Measurements from ENCODE around the gene CCR3.

Gene CCR3

DNA sequence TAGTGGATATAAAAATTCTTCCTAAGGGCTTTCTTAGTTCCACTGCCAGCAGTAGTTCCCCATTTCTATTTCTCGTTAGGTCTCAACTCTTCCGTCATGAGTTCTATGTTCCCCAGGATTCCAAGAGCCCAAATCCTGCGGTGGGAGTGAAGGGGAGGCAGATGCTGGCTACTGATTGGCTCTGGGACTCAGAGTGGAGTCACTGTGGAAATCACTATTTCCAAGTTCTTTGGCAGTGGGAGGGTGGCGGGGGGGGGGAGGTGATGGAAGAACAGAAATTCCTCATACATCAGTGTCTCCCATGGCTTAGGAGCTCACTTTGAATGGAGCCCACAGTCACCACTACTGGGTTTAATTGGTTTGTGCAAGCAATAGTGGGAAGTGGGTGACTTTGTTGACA lies 39.7 kb upstream of the CCR3 start:
- TF ChIP-seq CREB1 (IDR thresholded peaks at IDR 0.05; ENCODE audit: low read depth) (no peak), RAD21 (IDR thresholded peaks at IDR 0.05; ENCODE audit: low read depth) (no peak)

DNA sequence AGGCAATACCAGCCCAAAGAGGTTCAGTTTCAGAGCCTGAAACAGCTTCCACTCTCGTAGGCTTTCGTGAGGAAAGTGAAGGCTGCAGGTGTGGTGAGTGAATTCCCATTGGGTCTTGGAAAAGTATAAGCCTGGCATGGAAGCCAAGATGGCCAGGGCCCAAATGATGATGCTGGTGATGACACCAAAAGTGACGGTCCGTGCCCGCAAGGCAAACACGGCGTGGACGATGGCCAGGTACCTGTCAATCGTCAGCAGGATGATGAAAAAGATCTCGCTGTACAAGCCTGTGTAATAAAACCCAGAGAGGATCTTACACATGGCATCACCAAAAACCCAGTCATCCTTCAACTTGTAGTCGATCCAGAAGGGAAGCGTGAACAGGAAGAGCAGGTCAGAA lies 38.6 kb upstream of the CCR3 start:
- TF ChIP-seq, protein P1, sequence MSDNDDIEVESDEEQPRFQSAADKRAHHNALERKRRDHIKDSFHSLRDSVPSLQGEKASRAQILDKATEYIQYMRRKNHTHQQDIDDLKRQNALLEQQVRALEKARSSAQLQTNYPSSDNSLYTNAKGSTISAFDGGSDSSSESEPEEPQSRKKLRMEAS (IDR thresholded peaks at IDR 0.05): no peak
- TF ChIP-seq CREB1 (IDR thresholded peaks at IDR 0.05; ENCODE audit: low read depth) (no peak), TCF12 (IDR thresholded peaks at IDR 0.05; ENCODE audit: low read depth) (no peak), CEBPB (IDR thresholded peaks at IDR 0.05) (no peak), ZBTB7A (IDR thresholded peaks at IDR 0.05; ENCODE audit: low read depth) (no peak), YY1 (IDR thresholded peaks at IDR 0.05; ENCODE audit: low read depth) (no peak), RAD21 (IDR thresholded peaks at IDR 0.05; ENCODE audit: low read depth) (no peak), FOXM1 (IDR thresholded peaks at IDR 0.05; ENCODE audit: borderline replicate concordance, low read depth) (no peak), NFIC (IDR thresholded peaks at IDR 0.05) (no peak), TAF1 (IDR thresholded peaks at IDR 0.05; ENCODE audit: low read depth) (no peak), EP300 (IDR thresholded peaks at IDR 0.05; ENCODE audit: borderline replicate concordance) (no peak), TEAD4 (IDR thresholded peaks at IDR 0.05) (no peak), EGR1 (IDR thresholded peaks at IDR 0.05) (no peak)
- TF ChIP-seq, protein P2, sequence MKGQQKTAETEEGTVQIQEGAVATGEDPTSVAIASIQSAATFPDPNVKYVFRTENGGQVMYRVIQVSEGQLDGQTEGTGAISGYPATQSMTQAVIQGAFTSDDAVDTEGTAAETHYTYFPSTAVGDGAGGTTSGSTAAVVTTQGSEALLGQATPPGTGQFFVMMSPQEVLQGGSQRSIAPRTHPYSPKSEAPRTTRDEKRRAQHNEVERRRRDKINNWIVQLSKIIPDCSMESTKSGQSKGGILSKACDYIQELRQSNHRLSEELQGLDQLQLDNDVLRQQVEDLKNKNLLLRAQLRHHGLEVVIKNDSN (IDR thresholded peaks at IDR 0.05): no peak
- TF ChIP-seq, protein P3, sequence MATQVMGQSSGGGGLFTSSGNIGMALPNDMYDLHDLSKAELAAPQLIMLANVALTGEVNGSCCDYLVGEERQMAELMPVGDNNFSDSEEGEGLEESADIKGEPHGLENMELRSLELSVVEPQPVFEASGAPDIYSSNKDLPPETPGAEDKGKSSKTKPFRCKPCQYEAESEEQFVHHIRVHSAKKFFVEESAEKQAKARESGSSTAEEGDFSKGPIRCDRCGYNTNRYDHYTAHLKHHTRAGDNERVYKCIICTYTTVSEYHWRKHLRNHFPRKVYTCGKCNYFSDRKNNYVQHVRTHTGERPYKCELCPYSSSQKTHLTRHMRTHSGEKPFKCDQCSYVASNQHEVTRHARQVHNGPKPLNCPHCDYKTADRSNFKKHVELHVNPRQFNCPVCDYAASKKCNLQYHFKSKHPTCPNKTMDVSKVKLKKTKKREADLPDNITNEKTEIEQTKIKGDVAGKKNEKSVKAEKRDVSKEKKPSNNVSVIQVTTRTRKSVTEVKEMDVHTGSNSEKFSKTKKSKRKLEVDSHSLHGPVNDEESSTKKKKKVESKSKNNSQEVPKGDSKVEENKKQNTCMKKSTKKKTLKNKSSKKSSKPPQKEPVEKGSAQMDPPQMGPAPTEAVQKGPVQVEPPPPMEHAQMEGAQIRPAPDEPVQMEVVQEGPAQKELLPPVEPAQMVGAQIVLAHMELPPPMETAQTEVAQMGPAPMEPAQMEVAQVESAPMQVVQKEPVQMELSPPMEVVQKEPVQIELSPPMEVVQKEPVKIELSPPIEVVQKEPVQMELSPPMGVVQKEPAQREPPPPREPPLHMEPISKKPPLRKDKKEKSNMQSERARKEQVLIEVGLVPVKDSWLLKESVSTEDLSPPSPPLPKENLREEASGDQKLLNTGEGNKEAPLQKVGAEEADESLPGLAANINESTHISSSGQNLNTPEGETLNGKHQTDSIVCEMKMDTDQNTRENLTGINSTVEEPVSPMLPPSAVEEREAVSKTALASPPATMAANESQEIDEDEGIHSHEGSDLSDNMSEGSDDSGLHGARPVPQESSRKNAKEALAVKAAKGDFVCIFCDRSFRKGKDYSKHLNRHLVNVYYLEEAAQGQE (IDR thresholded peaks at IDR 0.05; ENCODE audit: low read depth): no peak

DNA sequence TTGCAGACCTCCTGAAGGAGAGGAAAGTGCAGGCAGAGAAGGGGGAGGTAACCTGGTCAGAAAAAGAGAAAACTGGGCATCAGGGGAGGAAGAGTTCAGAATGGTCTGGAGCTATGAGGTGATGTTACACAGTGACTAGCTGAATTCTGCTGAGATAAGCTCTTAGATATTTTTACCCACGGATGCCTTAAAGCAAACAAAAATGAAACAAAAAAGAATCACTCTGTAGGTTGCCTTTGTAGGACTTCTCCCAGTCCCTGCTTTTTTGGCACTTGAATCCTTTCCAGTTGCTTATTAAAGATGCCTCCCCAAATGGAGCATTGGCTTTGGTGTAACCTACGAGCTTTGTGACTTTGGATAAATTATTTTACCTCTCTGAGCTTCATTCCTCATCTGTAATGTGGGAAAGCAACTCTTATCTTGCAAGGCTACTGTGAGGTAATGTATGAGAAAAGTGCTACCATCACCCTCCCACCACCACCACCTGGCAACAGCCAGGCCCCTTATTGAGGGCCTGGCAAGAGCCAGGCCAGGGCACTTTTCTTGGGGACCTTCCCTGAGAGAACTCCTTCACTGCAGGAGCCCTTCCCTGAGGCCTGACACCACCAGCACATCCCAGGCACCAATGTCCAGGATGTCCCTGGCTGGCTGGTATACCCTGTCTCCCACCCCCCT lies 36.8 kb upstream of the CCR3 start:
- TF ChIP-seq ZBTB7A (IDR thresholded peaks at IDR 0.05; ENCODE audit: low read depth) (no peak), NFIC (IDR thresholded peaks at IDR 0.05) (no peak), EP300 (IDR thresholded peaks at IDR 0.05; ENCODE audit: borderline replicate concordance) (no peak), YY1 (IDR thresholded peaks at IDR 0.05; ENCODE audit: low read depth) (no peak), RAD21 (IDR thresholded peaks at IDR 0.05; ENCODE audit: low read depth) (no peak), TEAD4 (IDR thresholded peaks at IDR 0.05) (no peak), TAF1 (IDR thresholded peaks at IDR 0.05; ENCODE audit: low read depth) (no peak), TCF12 (IDR thresholded peaks at IDR 0.05; ENCODE audit: low read depth) (no peak), EGR1 (IDR thresholded peaks at IDR 0.05) (no peak), FOXM1 (IDR thresholded peaks at IDR 0.05; ENCODE audit: borderline replicate concordance, low read depth) (no peak), CREB1 (IDR thresholded peaks at IDR 0.05; ENCODE audit: low read depth) (no peak), CEBPB (IDR thresholded peaks at IDR 0.05) (no peak)
- TF ChIP-seq, protein P2 (IDR thresholded peaks at IDR 0.05): no peak
- TF ChIP-seq, protein P1 (IDR thresholded peaks at IDR 0.05): no peak
- TF ChIP-seq, protein P3 (IDR thresholded peaks at IDR 0.05; ENCODE audit: low read depth): no peak

DNA sequence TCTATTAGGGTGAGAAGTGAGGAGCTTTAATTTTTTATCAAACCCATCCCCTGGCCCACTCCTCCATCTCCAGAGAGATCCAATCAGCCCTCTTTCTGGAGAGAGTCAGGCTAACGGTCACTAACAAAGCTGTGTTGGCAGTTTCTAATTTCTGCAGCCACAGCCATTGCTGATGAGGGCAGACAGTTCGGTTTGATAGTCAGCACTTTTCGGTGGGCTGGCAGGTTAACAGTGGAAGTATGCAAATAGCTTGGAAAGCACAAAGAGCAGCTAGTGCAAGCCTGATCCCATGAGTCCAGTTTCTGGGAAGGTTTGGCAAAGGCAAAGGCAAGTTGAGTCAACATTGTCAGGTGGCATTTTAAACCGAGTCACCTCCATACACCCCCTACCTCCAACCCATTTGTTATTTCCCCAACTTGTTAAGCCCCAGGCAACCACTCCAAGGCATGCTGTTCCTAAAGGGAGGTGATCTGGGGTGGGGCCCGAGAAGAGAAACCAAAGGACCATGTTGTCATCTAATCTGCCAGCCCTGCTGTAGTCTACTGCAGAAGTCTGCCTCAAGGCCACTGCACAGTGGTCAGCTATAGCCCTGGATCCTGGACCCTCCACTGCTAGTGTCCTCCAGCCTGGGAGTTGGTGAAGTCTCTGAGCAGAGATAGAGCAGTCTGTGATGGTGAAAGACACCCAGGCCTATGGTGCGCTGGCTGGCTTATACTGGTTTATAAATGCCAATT lies 35.8 kb upstream of the CCR3 start:
- no peak for TF ChIP-seq TAF1 (IDR thresholded peaks at IDR 0.05; ENCODE audit: low read depth)
- TF ChIP-seq EGR1 (IDR thresholded peaks at IDR 0.05): no peak
- TF ChIP-seq, protein P1 (IDR thresholded peaks at IDR 0.05): no peak
- TF ChIP-seq NFIC (IDR thresholded peaks at IDR 0.05): no peak
- no peak for TF ChIP-seq TEAD4 (IDR thresholded peaks at IDR 0.05)
- no peak for TF ChIP-seq ZBTB7A (IDR thresholded peaks at IDR 0.05; ENCODE audit: low read depth)
- TF ChIP-seq RAD21 (IDR thresholded peaks at IDR 0.05; ENCODE audit: low read depth): no peak
- no peak for TF ChIP-seq YY1 (IDR thresholded peaks at IDR 0.05; ENCODE audit: low read depth)
- TF ChIP-seq, protein P3 (IDR thresholded peaks at IDR 0.05; ENCODE audit: low read depth): no peak
- no peak for TF ChIP-seq TCF12 (IDR thresholded peaks at IDR 0.05; ENCODE audit: low read depth)
- no peak for TF ChIP-seq CREB1 (IDR thresholded peaks at IDR 0.05; ENCODE audit: low read depth)
- TF ChIP-seq EP300 (IDR thresholded peaks at IDR 0.05; ENCODE audit: borderline replicate concordance): no peak
- TF ChIP-seq FOXM1 (IDR thresholded peaks at IDR 0.05; ENCODE audit: borderline replicate concordance, low read depth): no peak
- TF ChIP-seq CEBPB (IDR thresholded peaks at IDR 0.05): no peak
- TF ChIP-seq, protein P2 (IDR thresholded peaks at IDR 0.05): no peak

Measured in Ishikawa (cell line).